ENCODE measurements around the gene ZNF235.
"Not testable (repeated sequence)": the region's sequence is repeated elsewhere in the genome, so short reads cannot be mapped to it uniquely, and the experiment has no call there.

The ZNF235 gene

GRCh38 chr19:44304659-44305193, at the start of gene ZNF235:
TSS of gene ZNF235 (minus strand) at chr19:44305025. CDS start at chr19:44303404, 1,621 bp downstream.
- DNase-seq, result peak; percentile 98

GRCh38 chr19:44346556-44346955, 41.7 kb upstream of the ZNF235 start:
- no peak for DNase-seq

- DNase-seq, result no peak
Measured at GRCh38 chr19:44345959-44346358, 41.1 kb upstream of the ZNF235 start.

GRCh38 chr19:44344255-44344654, 39.4 kb upstream of the ZNF235 start:
- no peak for DNase-seq

- no peak for DNase-seq
Measured at GRCh38 chr19:44341794-44342193, 37.0 kb upstream of the ZNF235 start.

GRCh38 chr19:44334639-44335038, 29.8 kb upstream of the ZNF235 start:
- DNase-seq, result not testable (repeated sequence)

- no peak for DNase-seq
Measured at GRCh38 chr19:44332145-44332544, 27.3 kb upstream of the ZNF235 start.

- no peak for DNase-seq
Measured at GRCh38 chr19:44315883-44316282, 11.1 kb upstream of the ZNF235 start.

GRCh38 chr19:44313231-44313630, 8.4 kb upstream of the ZNF235 start:
- no peak for DNase-seq

GRCh38 chr19:44308011-44308410, 3.2 kb upstream of the ZNF235 start:
- DNase-seq, result no peak

GRCh38 chr19:44306283-44306682, 1.5 kb upstream of the ZNF235 start:
- no peak for DNase-seq

- no peak for DNase-seq
Measured at GRCh38 chr19:44305457-44305856, 632 bp upstream of the ZNF235 start.

- peak; percentile 18 for DNase-seq
Measured at GRCh38 chr19:44303976-44304568, 753 bp downstream of the ZNF235 start.

GRCh38 chr19:44303320-44303719, 1.5 kb downstream of the ZNF235 start:
- no peak for DNase-seq

GRCh38 chr19:44284968-44285367, 19.9 kb downstream of the ZNF235 start:
- no peak for DNase-seq

- no peak for DNase-seq
Measured at GRCh38 chr19:44282846-44283245, 22.0 kb downstream of the ZNF235 start.

- DNase-seq, result no peak
Measured at GRCh38 chr19:44280916-44281315, 23.9 kb downstream of the ZNF235 start.

GRCh38 chr19:44278181-44278690, 26.6 kb downstream of the ZNF235 start:
- no peak for DNase-seq

- DNase-seq, result no peak
Measured at GRCh38 chr19:44277331-44277730, 27.5 kb downstream of the ZNF235 start.

GRCh38 chr19:44260695-44261446, 44.0 kb downstream of the ZNF235 start:
- DNase-seq, result no peak

- DNase-seq, result no peak
Measured at GRCh38 chr19:44260343-44260681, 44.5 kb downstream of the ZNF235 start.

GRCh38 chr19:44258835-44259413, 45.9 kb downstream of the ZNF235 start:
- DNase-seq, result no peak

GRCh38 chr19:44258136-44258535, 46.7 kb downstream of the ZNF235 start:
- no peak for DNase-seq
